HepG2 (cell line): ENCODE data around the gene CHCHD5. TPM values are rescaled to one million over a fixed set of nuclear protein-coding genes. Genes with fewer than 3 reads are reported as not detected.

Experiments used
- CEBPG ChIP-seq: IDR thresholded peaks from 2 replicates; pipeline ENCODE4 v1.6.1; 2016
- CENPBD1 ChIP-seq: sonication (generic); formaldehyde crosslinking; IDR thresholded peaks from 2 replicates; pipeline ENCODE4 v1.8.0; 2022; ENCODE audit warnings: missing genetic modification reagents, low read depth, mild to moderate bottlenecking, borderline replicate concordance
- HDAC1 ChIP-seq: sonication (generic); formaldehyde crosslinking; IDR thresholded peaks from 2 replicates; pipeline ENCODE4 v1.5.1; 2020; ENCODE audit warnings: mild to moderate bottlenecking, missing genetic modification reagents
- HMGXB4 ChIP-seq, 2 experiments: sonication (generic) in 1 of 2; formaldehyde crosslinking in 1 of 2; IDR thresholded peaks; 2 replicates each; pipeline versions ENCODE4 v1.4.0 to v1.6.1; 2018 to 2020; ENCODE audit warnings: missing genetic modification reagents in 2 of 2, borderline replicate concordance in 1 of 2, low read depth in 1 of 2, mild to moderate bottlenecking in 1 of 2, missing biosample characterization in 1 of 2
- IKZF1 ChIP-seq: fragments of 450-650 bp; IDR thresholded peaks from 2 replicates; pipeline ENCODE4 v1.7.1; 2016
- JUN ChIP-seq: sonication (generic); formaldehyde crosslinking; IDR thresholded peaks from 2 replicates; pipeline ENCODE4 v1.4.0; 2020; ENCODE audit warnings: mild to moderate bottlenecking, missing genetic modification reagents
- KAT7 ChIP-seq: IDR thresholded peaks from 2 replicates; pipeline ENCODE4 v1.6.1; 2018; ENCODE audit warnings: borderline replicate concordance, missing compliant biosample characterization
- KDM3A ChIP-seq: IDR thresholded peaks from 2 replicates; pipeline ENCODE4 v1.6.1; 2018; ENCODE audit warnings: low read depth, missing compliant biosample characterization
- KIAA2018 ChIP-seq: sonication (generic); formaldehyde crosslinking; IDR thresholded peaks from 2 replicates; pipeline ENCODE4 v1.5.0; 2020; ENCODE audit warnings: mild to moderate bottlenecking, missing genetic modification reagents, borderline replicate concordance
- KLF9 ChIP-seq: IDR thresholded peaks from 2 replicates; pipeline ENCODE4 v1.6.1; 2016; ENCODE audit warnings: low read depth
- NFKB2 ChIP-seq: sonication (generic); formaldehyde crosslinking; IDR thresholded peaks from 2 replicates; pipeline ENCODE4 v1.4.0; 2020; ENCODE audit warnings: missing genetic modification reagents, borderline replicate concordance
- PAF1 ChIP-seq: IDR thresholded peaks from 2 replicates; pipeline ENCODE4 v1.6.1; 2016; ENCODE audit warnings: missing genetic modification reagents, missing compliant biosample characterization
- PCBP2 ChIP-seq: fragments of 200-400 bp; formaldehyde crosslinking; optimal IDR thresholded peaks from 2 replicates; pipeline ENCODE3; 2018; ENCODE audit warnings: low read length, low read depth; ENCODE audit not compliant: poor library complexity, severe bottlenecking
- PHF20 ChIP-seq: sonication (generic); formaldehyde crosslinking; IDR thresholded peaks from 2 replicates; pipeline ENCODE4 v1.5.0; 2020; ENCODE audit warnings: mild to moderate bottlenecking, missing genetic modification reagents
- RFXANK ChIP-seq: IDR thresholded peaks from 2 replicates; pipeline ENCODE4 v1.6.1; 2016
- SMARCC2 ChIP-seq: fragments of 450-650 bp; IDR thresholded peaks from 2 replicates; pipeline ENCODE4 v1.6.1; 2017; ENCODE audit warnings: antibody characterized with exemption, mild to moderate bottlenecking
- YY1 ChIP-seq: IDR thresholded peaks from 2 replicates; pipeline ENCODE4 v1.6.1; 2011; ENCODE audit warnings: low read length, low read depth, moderate library complexity, mild to moderate bottlenecking; ENCODE audit not compliant: insufficient read depth, insufficient replicate concordance
- ZNF124 ChIP-seq: sonication (generic); formaldehyde crosslinking; IDR thresholded peaks from 2 replicates; pipeline ENCODE4 v1.4.0; 2020; ENCODE audit warnings: missing genetic modification reagents
- ZNF3 ChIP-seq: IDR thresholded peaks from 2 replicates; pipeline ENCODE4 v1.7.0; 2017; ENCODE audit warnings: inconsistent platforms
- ZNF790 ChIP-seq: sonication (generic); formaldehyde crosslinking; IDR thresholded peaks from 2 replicates; pipeline ENCODE4 v1.8.0; 2022; ENCODE audit warnings: missing genetic modification reagents, mild to moderate bottlenecking, borderline replicate concordance
- polyA plus RNA-seq, 8 experiments: library from polyadenylated mRNA; depleted of rRNA in 3 of 8; stranded (reverse) in 7 of 8; unstranded in 1 of 8; fragments of >200 nt; fragmentation: Illumina TruSeq in 4 of 8; extraction: Trizol in 4 of 8; gene quantifications; 2 replicates each; pipeline versions ENCODE4 v1.2.1 to v1.2.3, GENCODE V29; 2011 to 2016; ENCODE audit warnings: low read depth in 4 of 8, missing spikeins in 1 of 8, mixed read lengths in 1 of 8; ENCODE audit not compliant: insufficient read depth in 1 of 8
- total RNA-seq, 5 experiments: library from RNA; depleted of rRNA; stranded (reverse); fragments of >200 nt; fragmentation: Illumina TruSeq; extraction: Trizol; gene quantifications; 2 replicates each; pipeline ENCODE4 v1.2.3, GENCODE V29; 2016; ENCODE audit warnings: low read depth in 1 of 5

CHCHD5 gene
- total and polyA plus RNA-seq, 2 of the 13 experiments (the other 11 are each of a cell fraction or from before 2014, with no cell fraction given): 19.0 to 23.9 TPM

- TF ChIP-seq HDAC1 (CRISPR knock-in tag) (peak; percentile 98), KAT7 (CRISPR knock-in tag) (peak; percentile 96), NFKB2 (CRISPR knock-in tag) (peak; percentile 98), YY1 (peak; percentile 79), HMGXB4 (CRISPR knock-in tag; IDR thresholded peaks at IDR 0.05; ENCODE audit: borderline replicate concordance in 1 of 2, low read depth in 1 of 2) (peak; percentile 60 to 87), PHF20 (CRISPR knock-in tag) (peak; percentile 84), PAF1 (CRISPR knock-in tag) (no peak), KLF9 (CRISPR knock-in tag) (no peak), RFXANK (CRISPR knock-in tag) (no peak; the same call in 1 of the 2 replicates), KDM3A (CRISPR knock-in tag) (peak; percentile 25; the same call in 1 of the 2 replicates), ZNF790 (CRISPR knock-in tag) (peak; percentile 34; the same call in 1 of the 2 replicates), KIAA2018 (CRISPR knock-in tag) (peak; percentile 86; the same call in 1 of the 2 replicates), CEBPG (CRISPR knock-in tag) (no peak), JUN (CRISPR knock-in tag) (peak; percentile 87; the same call in 1 of the 2 replicates), IKZF1 (no peak), SMARCC2 (no peak), ZNF3 (CRISPR knock-in tag) (no peak; the same call in 1 of the 2 replicates), ZNF124 (peak; percentile 56; the same call in 1 of the 2 replicates), CENPBD1 (no peak), PCBP2 (no peak)
These were observed 42.1 kb upstream of the CHCHD5 start, which contains the start of gene POLR1B (continued) for GRCh38 chr2:112542123-112542983.
